ENCODE results near the gene CADPS2. TPM values are rescaled to one million over a fixed set of nuclear protein-coding genes. Genes with fewer than 3 reads are reported as not detected.

CADPS2 gene
- total RNA-seq, 2 experiments from 2014 or later = not detected

DNA sequence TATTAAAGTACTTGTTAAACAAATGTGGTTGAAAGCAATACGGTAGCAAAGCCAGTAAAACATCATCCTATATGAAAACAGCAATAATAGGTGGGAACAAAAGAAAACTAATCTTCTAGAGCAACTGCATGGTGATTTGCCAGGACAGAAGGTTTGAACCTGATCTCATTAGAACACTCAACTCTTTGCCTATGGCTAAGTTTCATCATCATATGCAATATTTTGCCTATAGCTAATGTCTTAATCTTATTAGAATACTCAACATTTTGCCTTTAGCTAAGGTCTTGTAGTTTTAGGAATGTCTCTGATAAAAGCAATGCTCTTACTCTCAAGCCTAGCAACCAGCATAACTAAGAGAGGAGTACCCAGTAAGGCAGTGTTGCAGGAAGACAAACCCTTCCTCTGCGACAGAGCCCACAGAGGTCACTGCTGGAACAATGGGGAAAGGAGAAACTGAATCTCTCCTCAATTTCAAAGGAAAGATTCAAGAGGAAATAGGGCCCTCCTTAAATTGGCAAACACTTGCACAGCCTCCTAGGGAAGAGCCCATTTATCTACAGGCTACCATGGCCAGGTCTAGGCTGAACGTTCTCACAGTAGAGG is 38.3 kb downstream of the CADPS2 start:
- no peak overlapping the region for H3K27ac ChIP-seq (ENCODE audit: low read depth, low read length, poor library complexity, severe bottlenecking)
- no peaks in the 10 kb centered on the region for H3K36me3 ChIP-seq (ENCODE audit: insufficient read depth, low read length)
- TF ChIP-seq EZH2phosphoT487 (IDR thresholded peaks at IDR 0.05; ENCODE audit: borderline replicate concordance, low read depth, low read length) = no peak
- TF ChIP-seq, protein P1, sequence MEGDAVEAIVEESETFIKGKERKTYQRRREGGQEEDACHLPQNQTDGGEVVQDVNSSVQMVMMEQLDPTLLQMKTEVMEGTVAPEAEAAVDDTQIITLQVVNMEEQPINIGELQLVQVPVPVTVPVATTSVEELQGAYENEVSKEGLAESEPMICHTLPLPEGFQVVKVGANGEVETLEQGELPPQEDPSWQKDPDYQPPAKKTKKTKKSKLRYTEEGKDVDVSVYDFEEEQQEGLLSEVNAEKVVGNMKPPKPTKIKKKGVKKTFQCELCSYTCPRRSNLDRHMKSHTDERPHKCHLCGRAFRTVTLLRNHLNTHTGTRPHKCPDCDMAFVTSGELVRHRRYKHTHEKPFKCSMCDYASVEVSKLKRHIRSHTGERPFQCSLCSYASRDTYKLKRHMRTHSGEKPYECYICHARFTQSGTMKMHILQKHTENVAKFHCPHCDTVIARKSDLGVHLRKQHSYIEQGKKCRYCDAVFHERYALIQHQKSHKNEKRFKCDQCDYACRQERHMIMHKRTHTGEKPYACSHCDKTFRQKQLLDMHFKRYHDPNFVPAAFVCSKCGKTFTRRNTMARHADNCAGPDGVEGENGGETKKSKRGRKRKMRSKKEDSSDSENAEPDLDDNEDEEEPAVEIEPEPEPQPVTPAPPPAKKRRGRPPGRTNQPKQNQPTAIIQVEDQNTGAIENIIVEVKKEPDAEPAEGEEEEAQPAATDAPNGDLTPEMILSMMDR (conservative IDR thresholded peaks at IDR 0.05; ENCODE audit: low read length) = no peak
- H2AFZ ChIP-seq (ENCODE audit: low read length) = no peak overlapping the region
- ChIA-PET CTCF (ENCODE audit: unreplicated experiment) (no interaction called here), POLR2A (interaction anchor here (0.6 to 0.7 kb wide), 2 partner anchors 136 to 307 kb away, joined by 3 read pairs; no protein-coding TSS in a partner anchor)
- DNase-seq (ENCODE audit: low spot score) = no peak
- intact Hi-C loops (cut with micrococcal nuclease; ENCODE audit: unreplicated experiment) = no loop called here
- H3K4me1 ChIP-seq (ENCODE audit: insufficient read depth, low read length, poor library complexity, severe bottlenecking) = no peaks in the 10 kb centered on the region
- BruUV-seq (replicated peaks) = no TSS peak
- H4K20me1 ChIP-seq (ENCODE audit: insufficient read depth, low read length) = no peaks in the 10 kb centered on the region
- H3K79me2 ChIP-seq (ENCODE audit: insufficient read depth, low read depth, low read length) = no peaks in the 10 kb centered on the region
- H3K9me2 ChIP-seq (ENCODE audit: insufficient read depth, low read length) = no peaks in the 10 kb centered on the region
- no peak overlapping the region for H3K4me3 ChIP-seq (ENCODE audit: low read depth, low read length, poor library complexity, severe bottlenecking)
- H3K9me3 ChIP-seq (ENCODE audit: low read length) = no peaks in the 10 kb centered on the region
- H3K4me2 ChIP-seq (ENCODE audit: low read length) = no peak overlapping the region

DNA sequence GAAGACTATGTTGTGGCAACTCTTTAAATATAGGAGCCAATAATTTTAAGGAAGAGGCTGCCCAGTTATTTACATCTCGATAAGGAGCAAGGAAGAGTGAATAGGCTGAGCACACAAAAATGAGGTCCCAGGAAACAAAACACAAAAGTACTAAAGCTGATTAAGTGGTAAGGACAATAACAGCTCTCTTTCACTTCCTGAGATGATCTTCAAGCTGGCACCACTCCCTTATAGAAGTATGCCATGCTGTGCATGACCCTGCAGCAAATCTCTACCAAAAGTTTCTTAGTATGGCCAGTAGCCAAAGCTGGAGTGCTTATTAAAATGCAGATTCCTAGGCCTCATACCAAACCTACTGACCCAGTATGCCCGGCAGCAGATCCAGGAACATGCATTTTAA is 39.7 kb downstream of the CADPS2 start:
- Histone ChIP-seq H2AFZ (ENCODE audit: low read length) (no peak overlapping the region), H3K36me3 (ENCODE audit: insufficient read depth, low read length) (no peaks in the 10 kb centered on the region), H3K79me2 (ENCODE audit: insufficient read depth, low read depth, low read length) (no peaks in the 10 kb centered on the region), H3K9me2 (ENCODE audit: insufficient read depth, low read length) (no peaks in the 10 kb centered on the region), H4K20me1 (ENCODE audit: insufficient read depth, low read length) (no peaks in the 10 kb centered on the region), H3K4me1 (ENCODE audit: insufficient read depth, low read length, poor library complexity, severe bottlenecking) (no peaks in the 10 kb centered on the region), H3K4me3 (ENCODE audit: low read depth, low read length, poor library complexity, severe bottlenecking) (no peak overlapping the region), H3K9me3 (ENCODE audit: low read length) (no peaks in the 10 kb centered on the region), H3K4me2 (ENCODE audit: low read length) (no peak overlapping the region), H3K27ac (ENCODE audit: low read depth, low read length, poor library complexity, severe bottlenecking) (no peak overlapping the region)
- TF ChIP-seq, protein P1 (conservative IDR thresholded peaks at IDR 0.05; ENCODE audit: low read length) = no peak
- no peak for TF ChIP-seq EZH2phosphoT487 (IDR thresholded peaks at IDR 0.05; ENCODE audit: borderline replicate concordance, low read depth, low read length)
- CTCF ChIA-PET (ENCODE audit: unreplicated experiment) = no interaction called here
- no TSS peak for BruUV-seq (replicated peaks)
- POLR2A ChIA-PET = no interaction called here
- intact Hi-C loops (cut with micrococcal nuclease; ENCODE audit: unreplicated experiment) = no loop called here
- no peak for DNase-seq (ENCODE audit: low spot score)

DNA sequence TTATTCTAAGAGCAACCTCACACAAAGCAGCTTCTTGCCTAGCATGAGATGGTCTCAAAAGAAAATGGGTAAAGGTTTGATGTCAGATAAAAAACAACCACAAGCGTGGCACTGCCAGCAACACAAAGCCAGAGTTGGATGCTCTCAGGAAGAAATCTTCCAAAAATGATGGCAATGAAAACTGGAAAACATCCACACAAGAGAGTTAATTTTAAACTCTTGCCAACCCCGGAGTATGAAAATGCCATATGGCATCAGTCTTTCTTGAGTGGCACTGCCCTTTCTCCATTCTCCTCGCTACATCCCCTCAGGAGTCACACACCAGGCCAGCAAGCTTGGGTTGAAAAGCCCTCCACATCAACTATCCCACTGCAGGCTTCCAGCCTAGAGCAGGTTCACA is 41.0 kb downstream of the CADPS2 start:
- intact Hi-C loops (cut with micrococcal nuclease; ENCODE audit: unreplicated experiment) = no loop called here
- no peaks in the 10 kb centered on the region for H3K9me2 ChIP-seq (ENCODE audit: insufficient read depth, low read length)
- H3K4me3 ChIP-seq (ENCODE audit: low read depth, low read length, poor library complexity, severe bottlenecking) = no peak overlapping the region
- no peak overlapping the region for H3K4me2 ChIP-seq (ENCODE audit: low read length)
- no peak for DNase-seq (ENCODE audit: low spot score)
- H3K79me2 ChIP-seq (ENCODE audit: insufficient read depth, low read depth, low read length) = no peaks in the 10 kb centered on the region
- BruUV-seq (replicated peaks) = no TSS peak
- no peaks in the 10 kb centered on the region for H3K4me1 ChIP-seq (ENCODE audit: insufficient read depth, low read length, poor library complexity, severe bottlenecking)
- ChIA-PET CTCF (ENCODE audit: unreplicated experiment) (no interaction called here), POLR2A (no interaction called here)
- no peak overlapping the region for H3K27ac ChIP-seq (ENCODE audit: low read depth, low read length, poor library complexity, severe bottlenecking)
- H4K20me1 ChIP-seq (ENCODE audit: insufficient read depth, low read length) = no peaks in the 10 kb centered on the region
- TF ChIP-seq, protein P1 (conservative IDR thresholded peaks at IDR 0.05; ENCODE audit: low read length) = no peak
- TF ChIP-seq EZH2phosphoT487 (IDR thresholded peaks at IDR 0.05; ENCODE audit: borderline replicate concordance, low read depth, low read length) = no peak
- H3K36me3 ChIP-seq (ENCODE audit: insufficient read depth, low read length) = no peaks in the 10 kb centered on the region
- H2AFZ ChIP-seq (ENCODE audit: low read length) = no peak overlapping the region
- no peaks in the 10 kb centered on the region for H3K9me3 ChIP-seq (ENCODE audit: low read length)
